Activated B cell treated with CpG ODN at 0.5 μM for 24 hours (primary cell): ENCODE results near the gene RNF13. TPM values are rescaled to one million over a fixed set of nuclear protein-coding genes. Genes with fewer than 3 reads are reported as not detected.
"Not testable (repeated sequence)": the region's sequence is repeated elsewhere in the genome, so short reads cannot be mapped to it uniquely, and the experiment has no call there.

Experiments used
- ATAC-seq: fragments of 200-7000 bp; cut with Tn5 transposase; one replicate; pipeline ENCODE4 v1.10.0; 2021; ENCODE audit warnings: low read depth, mild to moderate bottlenecking, moderate library complexity
- CTCF ChIA-PET: fragments of 350-600 bp; sonication (Branson Sonifier 250); formaldehyde crosslinking; loops from one replicate; lab custom pipeline; 2021; ENCODE audit warnings: antibody characterized with exemption; lab: Charles Lee
- POLR2A ChIA-PET: fragments of 350-600 bp; sonication (Branson Sonifier 250); formaldehyde crosslinking; loops from one replicate; lab custom pipeline; 2021; ENCODE audit warnings: antibody characterized with exemption; lab: Charles Lee
- DNase-seq: peaks from one replicate; pipeline ENCODE4 v3.0.0; 2022
- H3K27ac Mint-ChIP-seq: one replicate; pipeline ENCODE4 v1.8.0; 2020; ENCODE audit warnings: mixed read lengths
- H3K27me3 Mint-ChIP-seq: one replicate; pipeline ENCODE4 v1.8.0; 2021; ENCODE audit warnings: mixed read lengths
- H3K36me3 Mint-ChIP-seq: one replicate; pipeline ENCODE4 v1.8.0; 2021; ENCODE audit warnings: low read depth, mixed read lengths
- H3K4me1 Mint-ChIP-seq: one replicate; pipeline ENCODE4 v1.8.0; 2021; ENCODE audit warnings: mixed read lengths
- H3K4me3 Mint-ChIP-seq: one replicate; pipeline ENCODE4 v1.8.0; 2020; ENCODE audit warnings: mild to moderate bottlenecking, mixed read lengths
- H3K9me3 Mint-ChIP-seq: one replicate; pipeline ENCODE4 v1.8.0; 2020; ENCODE audit warnings: mixed read lengths
- intact Hi-C: fragments of 100-400 bp; cut with micrococcal nuclease; formaldehyde crosslinking; loops from one replicate; pipeline ENCODE4 v1.15.1; 2024
- total RNA-seq: library from RNA; stranded (reverse); gene quantifications from 2 replicates; pipeline ENCODE4 v1.2.3, GENCODE V29; 2022
- TF ChIP-seq, protein P1 (sequence below): fragments of 200-600 bp; IDR thresholded peaks from one replicate; pipeline ENCODE4 v1.8.0; 2022; ENCODE audit warnings: antibody characterized with exemption, mild to moderate bottlenecking

The RNF13 gene
- total RNA-seq, 1 donor from 2014 or later: 57.6 TPM

DNA sequence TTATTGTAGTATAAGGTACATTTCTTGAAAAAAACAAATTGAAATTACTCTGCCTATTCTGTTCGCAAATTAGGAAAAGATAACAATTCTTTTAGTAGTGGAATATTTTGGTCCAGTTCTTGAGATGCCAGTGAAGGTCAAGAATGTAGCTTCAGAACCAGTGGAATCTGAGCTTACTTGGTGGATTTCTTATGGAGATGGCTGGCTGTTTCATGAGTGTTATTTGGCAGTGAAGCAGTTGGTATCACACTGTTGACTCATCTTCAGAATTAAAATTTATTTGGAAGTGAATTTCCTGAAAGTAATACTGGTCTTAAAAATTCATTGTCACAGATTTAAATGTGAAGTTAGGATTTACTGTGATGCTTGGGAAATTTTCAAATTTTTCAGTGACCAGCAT is 19.1 kb downstream of the RNF13 start:
- Mint-ChIP-seq H3K27me3 (no peaks in the 10 kb centered on the region), H3K27ac (no peak overlapping the region), H3K4me3 (no peak overlapping the region), H3K4me1 (peaks cover 3% of the 10 kb centered on the region), H3K36me3 (peaks cover 41% of the 10 kb centered on the region), H3K9me3 (peaks cover 37% of the 10 kb centered on the region)
- ChIA-PET CTCF (no interaction called here), POLR2A (no interaction called here)
- DNase-seq: no peak
- no peak for ATAC-seq
- intact Hi-C loops: no loop called here
- TF ChIP-seq, protein P1, sequence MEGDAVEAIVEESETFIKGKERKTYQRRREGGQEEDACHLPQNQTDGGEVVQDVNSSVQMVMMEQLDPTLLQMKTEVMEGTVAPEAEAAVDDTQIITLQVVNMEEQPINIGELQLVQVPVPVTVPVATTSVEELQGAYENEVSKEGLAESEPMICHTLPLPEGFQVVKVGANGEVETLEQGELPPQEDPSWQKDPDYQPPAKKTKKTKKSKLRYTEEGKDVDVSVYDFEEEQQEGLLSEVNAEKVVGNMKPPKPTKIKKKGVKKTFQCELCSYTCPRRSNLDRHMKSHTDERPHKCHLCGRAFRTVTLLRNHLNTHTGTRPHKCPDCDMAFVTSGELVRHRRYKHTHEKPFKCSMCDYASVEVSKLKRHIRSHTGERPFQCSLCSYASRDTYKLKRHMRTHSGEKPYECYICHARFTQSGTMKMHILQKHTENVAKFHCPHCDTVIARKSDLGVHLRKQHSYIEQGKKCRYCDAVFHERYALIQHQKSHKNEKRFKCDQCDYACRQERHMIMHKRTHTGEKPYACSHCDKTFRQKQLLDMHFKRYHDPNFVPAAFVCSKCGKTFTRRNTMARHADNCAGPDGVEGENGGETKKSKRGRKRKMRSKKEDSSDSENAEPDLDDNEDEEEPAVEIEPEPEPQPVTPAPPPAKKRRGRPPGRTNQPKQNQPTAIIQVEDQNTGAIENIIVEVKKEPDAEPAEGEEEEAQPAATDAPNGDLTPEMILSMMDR: no peak

DNA sequence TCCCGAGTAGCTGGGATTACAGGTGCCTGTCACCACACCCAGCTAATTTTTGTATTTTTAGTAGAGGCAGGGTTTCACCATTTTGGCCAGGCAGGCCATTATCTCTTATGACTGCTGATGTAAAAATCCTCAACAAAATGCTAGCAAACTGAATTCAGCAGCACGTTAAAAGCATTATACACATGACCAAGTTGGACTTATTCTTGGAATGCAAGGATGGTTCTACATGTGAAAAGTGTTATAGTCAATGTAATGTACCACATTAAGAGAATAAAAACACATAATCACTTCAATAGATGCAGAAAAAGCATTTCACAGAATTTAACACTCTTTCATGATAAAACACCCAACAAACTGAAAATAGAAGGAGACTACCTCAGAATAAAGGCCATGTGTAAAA is 20.2 kb downstream of the RNF13 start:
- no peak for DNase-seq
- Mint-ChIP-seq H3K36me3 (peaks cover 52% of the 10 kb centered on the region), H3K27me3 (no peaks in the 10 kb centered on the region)

DNA sequence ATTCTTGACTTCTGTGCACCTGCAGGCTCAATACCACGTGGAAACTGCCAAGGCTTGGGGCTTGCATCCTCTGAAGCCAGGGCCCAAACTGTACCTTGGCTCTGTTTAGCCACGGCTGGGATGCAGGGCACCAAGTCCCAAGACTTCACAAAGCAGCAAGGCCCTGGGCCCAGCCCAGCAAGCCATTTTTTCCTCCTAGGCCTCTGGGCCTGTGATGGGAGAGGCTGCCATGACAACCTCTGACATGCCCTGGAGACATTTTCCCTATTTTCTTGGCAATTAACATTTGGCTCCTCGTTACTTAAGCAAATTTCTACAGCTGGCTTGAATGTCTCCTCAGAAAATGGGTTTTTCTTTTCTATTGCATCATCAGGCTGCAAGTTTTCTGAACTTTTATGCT is 25.5 kb downstream of the RNF13 start:
- H3K27me3 Mint-ChIP-seq, DNase-seq, POLR2A ChIA-PET, ATAC-seq, H3K27ac Mint-ChIP-seq, intact Hi-C loops, H3K4me3 Mint-ChIP-seq, CTCF ChIA-PET: not testable (repeated sequence)
- Mint-ChIP-seq H3K36me3 (peaks cover 42% of the 10 kb centered on the region), H3K9me3 (peaks cover 27% of the 10 kb centered on the region), H3K4me1 (peaks cover 34% of the 10 kb centered on the region)

More for the DNA sequence above, 20.2 kb downstream of the RNF13 start:
- ChIA-PET POLR2A (no interaction called here), CTCF (no interaction called here)
- intact Hi-C loops: no loop called here
- Mint-ChIP-seq H3K27ac (no peak overlapping the region), H3K4me3 (no peak overlapping the region), H3K9me3 (peaks cover 43% of the 10 kb centered on the region), H3K4me1 (peaks cover 2% of the 10 kb centered on the region)
- ATAC-seq: no peak
- TF ChIP-seq, protein P1: no peak

DNA sequence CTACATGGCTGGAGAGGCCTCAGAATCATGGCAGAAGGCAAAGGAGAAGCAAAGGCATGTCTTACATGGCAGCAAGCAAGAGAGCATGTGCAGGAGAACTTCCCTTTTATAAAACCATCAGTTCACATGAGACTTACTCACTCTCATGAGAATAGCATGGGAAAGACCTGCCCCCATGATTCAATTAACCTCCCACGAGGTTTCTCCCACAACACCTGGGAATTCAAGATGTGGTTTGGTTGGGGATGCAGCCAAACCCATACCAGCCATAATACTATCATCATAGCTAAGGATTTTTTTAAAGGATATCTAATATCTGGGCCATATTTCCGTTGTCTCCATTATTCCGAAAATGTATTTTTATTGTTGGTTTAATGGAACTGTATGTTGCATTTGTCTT is 26.5 kb downstream of the RNF13 start:
- intact Hi-C loops, H3K27me3 Mint-ChIP-seq, H3K27ac Mint-ChIP-seq, DNase-seq, ATAC-seq, H3K4me3 Mint-ChIP-seq, CTCF ChIA-PET, POLR2A ChIA-PET: not testable (repeated sequence)
- Mint-ChIP-seq H3K9me3 (peaks cover 27% of the 10 kb centered on the region), H3K36me3 (peaks cover 40% of the 10 kb centered on the region), H3K4me1 (peaks cover 42% of the 10 kb centered on the region)

DNA sequence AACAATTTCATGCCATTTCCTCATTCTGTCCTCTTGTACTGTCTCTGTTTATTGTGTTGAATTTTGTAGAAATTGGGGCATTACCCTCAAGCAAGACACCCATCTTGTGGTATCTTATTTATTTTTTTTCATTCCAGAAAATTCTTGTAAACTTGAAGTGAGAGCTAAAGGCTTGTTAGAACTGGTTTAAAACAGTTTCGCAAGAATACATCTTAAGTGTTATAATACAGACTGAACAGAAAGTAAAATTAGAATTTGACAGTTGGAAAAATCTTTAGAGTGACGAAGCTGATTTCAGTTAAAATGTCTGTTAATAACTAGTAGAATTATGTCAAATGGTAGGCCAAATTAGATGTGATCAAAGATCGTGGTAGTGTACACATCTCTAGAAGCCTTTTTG is 26.9 kb downstream of the RNF13 start:
- CTCF ChIA-PET: no interaction called here
- POLR2A ChIA-PET: no interaction called here
- Mint-ChIP-seq H3K36me3 (peaks cover 36% of the 10 kb centered on the region), H3K27me3 (no peaks in the 10 kb centered on the region), H3K9me3 (peaks cover 23% of the 10 kb centered on the region), H3K4me3 (no peak overlapping the region), H3K27ac (no peak overlapping the region), H3K4me1 (peaks cover 44% of the 10 kb centered on the region)
- no peak for DNase-seq
- no peak for ATAC-seq
- intact Hi-C loops: no loop called here
- TF ChIP-seq, protein P1: no peak

DNA sequence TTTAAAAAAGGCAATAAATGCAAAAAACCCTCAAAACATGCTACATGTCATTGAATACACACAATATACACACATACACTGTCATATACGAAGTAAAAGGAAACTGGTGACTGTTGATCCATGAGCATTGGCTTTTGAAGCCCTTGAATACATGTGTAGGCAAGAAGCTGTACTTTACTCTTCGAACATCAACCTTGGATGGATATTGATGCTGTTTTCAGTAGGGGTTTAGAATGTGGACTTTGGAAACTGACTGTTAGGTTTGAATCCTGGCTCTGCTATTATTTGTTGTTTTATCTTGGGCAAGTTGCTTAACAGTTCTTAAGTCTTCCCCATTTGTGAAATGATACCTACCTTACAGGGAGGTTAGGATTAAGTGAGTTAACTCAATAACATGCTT is 30.5 kb downstream of the RNF13 start:
- H3K4me3 Mint-ChIP-seq: no peak overlapping the region
- ChIA-PET CTCF (no interaction called here), POLR2A (no interaction called here)
- peaks cover 3% of the 10 kb centered on the region for H3K9me3 Mint-ChIP-seq
- TF ChIP-seq, protein P1: no peak
- peaks cover 55% of the 10 kb centered on the region for H3K4me1 Mint-ChIP-seq
- peaks cover 42% of the 10 kb centered on the region for H3K36me3 Mint-ChIP-seq
- no peak overlapping the region for H3K27ac Mint-ChIP-seq
- H3K27me3 Mint-ChIP-seq: no peaks in the 10 kb centered on the region
- intact Hi-C loops: no loop called here
- no peak for ATAC-seq
- DNase-seq: no peak
